NCI-H128 (cell line): ENCODE data around the gene PRDM16.

Source experiments
- DNase-seq: peaks from one replicate; lab custom pipeline; 2025; ENCODE audit not compliant: unreplicated experiment; lab: John Stamatoyannopoulos, UW

The PRDM16 gene

DNA sequence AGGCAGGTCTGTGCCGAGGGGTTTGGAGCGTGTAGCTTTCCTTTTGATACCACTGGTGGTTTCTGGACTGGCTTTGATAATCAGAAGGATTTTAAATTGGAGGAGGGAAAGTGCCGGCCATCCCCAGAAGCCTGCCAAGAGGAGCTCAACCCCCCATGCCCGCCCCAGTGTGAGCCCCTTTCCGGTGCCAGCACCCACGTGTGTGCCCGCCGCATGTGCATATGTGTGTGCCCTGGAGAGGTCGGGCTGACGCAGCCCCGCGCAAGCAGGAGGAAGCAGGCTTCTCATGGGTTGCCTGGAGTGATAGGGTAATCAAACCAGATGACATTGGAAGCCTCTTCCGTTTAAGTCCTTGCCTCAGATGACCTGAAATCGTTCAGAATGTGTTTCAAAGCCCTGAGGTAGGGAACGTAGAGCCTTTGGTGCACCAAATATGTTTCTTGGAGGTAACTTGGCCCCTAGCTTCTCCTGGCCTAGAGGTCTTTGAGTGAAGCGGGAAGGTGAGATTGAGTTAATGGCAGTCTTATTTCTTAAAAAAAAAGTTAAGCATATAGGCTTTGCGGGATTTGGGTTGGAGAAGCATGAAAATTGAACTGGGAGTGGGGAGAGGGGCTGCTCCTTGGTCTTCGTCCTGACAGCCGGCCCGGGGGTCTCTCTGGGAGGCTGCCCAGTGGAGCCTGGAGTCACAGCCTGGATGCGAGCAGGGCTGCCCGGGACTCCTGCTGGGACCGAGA is 351.4 kb downstream of the PRDM16 start:
- no peak for DNase-seq

DNA sequence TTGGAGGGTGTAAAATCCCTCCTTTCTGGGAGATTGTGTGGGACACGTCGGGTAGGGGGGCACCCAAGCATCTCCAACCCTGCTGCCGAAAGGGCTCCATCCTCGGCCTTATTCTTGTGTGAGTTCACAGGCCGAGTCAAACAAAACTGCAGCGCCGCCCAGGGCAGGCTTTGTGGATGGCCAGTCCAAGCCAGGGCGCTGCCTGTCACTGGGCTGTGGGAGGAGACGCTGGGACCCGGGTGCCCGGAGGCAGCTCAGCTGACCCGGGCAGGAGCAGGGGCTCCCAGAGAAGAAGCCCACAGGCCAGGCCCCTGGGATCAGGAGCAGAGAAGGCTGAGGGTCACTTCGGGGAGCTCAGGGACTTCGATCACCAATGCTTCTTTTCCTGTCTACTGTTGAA is 353.6 kb downstream of the PRDM16 start:
- no peak for DNase-seq

DNA sequence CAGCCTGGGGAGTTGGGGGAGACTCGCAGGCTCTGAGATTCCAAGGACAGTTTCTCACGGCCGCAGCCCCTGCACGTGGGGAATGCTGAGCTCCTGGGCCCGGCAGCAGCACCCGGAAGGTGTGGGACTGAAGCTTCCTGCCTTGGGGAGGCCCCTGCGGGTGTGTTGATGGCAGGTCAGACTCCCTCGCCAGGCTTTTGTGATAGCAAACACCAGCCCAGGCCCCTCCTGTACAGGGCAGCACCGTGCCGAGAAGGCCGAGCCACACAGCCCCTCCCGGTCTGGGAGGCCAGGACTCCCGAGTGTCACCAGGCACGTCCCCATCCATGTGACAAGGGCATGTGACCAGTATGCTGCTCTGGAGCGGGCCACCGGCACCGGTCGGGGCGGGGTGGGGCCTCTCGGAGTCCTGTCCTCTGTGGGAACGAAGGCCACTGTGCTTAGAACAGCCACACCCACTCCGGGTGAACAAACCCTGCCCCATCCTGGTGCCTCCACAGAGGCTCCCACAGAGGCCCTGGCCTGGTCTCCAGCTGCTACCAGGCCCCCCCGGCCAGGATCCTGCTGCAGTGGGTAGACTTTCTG is 354.3 kb downstream of the PRDM16 start:
- no peak for DNase-seq

GRCh38 chr1:3423896-3424611 is 355.1 kb downstream of the PRDM16 start:
- no peak for DNase-seq

DNA sequence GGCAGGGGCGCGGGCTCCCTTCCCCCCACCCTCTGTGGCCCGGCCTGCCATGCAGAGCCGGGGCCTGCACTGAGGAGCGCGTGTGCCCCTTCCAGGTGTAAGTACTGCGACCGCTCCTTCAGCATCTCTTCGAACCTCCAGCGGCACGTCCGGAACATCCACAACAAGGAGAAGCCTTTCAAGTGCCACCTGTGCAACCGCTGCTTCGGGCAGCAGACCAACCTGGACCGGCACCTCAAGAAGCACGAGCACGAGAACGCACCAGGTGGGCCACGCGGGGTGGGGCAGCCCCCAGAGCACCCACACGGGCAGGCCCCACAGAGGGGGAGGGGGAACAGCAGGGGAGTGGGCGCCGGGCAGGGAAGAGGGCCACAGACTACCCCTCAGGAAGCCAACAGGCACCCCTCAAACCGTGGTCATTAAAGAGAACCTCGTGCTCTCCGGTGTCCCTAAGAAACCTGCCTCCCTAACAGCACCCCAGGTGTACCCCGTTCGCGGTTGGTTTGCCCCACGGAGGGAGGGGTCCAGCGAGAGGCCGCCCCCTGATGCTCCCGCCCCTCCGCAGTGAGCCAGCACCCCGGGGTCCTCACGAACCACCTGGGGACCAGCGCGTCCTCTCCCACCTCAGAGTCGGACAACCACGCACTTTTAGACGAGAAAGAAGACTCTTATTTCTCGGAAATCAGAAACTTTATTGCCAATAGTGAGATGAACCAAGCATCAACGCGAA is 356.6 kb downstream of the PRDM16 start:
- no peak for DNase-seq

GRCh38 chr1:3426956-3427535 is 358.0 kb downstream of the PRDM16 start:
- no peak for DNase-seq

DNA sequence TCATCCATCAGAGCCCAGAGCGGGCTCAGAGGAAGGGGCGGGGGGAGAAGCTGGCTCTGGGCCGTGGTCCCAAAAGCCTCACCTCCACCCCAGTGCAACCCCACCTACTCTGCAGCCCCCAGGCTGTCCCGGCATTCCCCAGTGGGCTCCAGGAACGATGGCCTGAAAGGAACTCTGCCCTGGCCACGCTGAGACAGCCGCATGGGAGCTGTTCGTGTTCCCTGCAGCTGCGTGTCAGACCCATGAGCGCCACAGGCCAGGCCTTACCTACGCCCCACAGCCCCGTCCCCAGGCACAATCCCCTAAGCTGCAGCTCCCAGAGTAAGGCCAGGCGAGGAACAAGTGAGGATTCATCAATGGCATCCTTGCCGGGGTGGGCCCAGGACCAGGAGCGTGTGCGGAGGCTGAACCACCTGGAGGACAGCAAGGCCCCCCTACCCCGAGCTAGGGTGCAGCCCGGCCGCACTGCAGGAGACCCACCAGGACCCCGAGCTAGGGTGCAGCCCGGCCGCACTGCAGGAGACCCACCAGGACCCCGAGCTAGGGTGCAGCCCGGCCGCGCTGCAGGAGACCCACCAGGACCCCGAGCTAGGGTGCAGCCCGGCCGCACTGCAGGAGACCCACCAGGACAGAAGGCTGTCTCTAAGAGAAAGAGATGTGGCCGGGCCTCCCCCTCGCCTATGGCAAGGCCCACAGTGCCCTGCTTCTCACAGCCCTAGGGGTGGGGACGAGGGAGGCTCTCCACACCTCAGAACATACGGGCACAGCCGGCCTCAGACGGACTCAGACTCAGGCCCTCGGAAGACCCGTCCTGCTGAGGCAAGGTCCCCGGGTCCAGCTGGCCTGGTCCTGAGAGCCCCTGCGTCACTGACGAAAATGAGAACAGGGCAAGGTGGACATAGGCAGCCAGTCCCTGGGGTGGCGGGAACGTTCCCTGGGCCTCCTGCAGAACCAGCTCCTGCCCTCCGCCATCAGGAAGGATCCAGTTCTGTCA is 359.0 kb downstream of the PRDM16 start:
- DNase-seq: no peak

GRCh38 chr1:3428899-3429298 is 359.9 kb downstream of the PRDM16 start:
- no peak for DNase-seq

DNA sequence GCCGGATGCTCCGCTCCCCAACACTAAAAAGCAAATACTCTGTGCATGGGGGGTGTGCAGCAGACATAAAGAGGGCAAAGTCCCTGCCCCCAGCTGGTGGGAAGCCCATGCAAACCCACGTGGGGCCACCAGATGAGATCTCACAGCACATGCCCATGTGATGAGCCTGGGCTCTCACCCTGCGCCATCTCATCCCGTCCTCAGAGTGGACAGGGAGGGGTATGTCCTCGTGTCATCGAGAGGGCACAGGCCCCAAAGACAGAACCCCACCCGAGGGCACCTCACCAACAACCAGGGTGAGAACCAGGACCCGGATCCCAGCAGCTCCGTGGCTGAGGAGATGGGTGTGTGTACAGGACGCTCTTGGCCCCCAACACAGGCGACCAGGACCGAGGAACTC is 360.3 kb downstream of the PRDM16 start:
- DNase-seq: no peak

DNA sequence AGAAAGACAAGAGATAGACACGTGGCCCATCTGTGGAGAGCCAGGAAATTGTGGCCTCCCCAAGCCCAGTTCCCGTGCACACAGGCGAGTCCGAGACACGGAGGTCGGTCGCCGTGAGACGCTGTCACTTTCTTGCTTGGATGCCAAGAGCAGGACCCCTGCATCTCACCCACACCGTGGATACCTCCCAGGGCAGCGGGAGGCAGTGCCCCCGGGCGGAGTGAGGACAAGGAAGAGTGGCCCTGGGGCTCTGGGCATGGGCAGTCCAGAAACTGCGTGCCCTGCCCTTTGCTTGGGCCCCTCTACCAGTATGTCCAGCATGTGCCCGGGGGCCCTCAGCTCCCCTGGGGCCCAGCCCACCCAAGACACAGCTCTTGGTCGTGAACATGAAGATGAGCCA is 360.8 kb downstream of the PRDM16 start:
- no peak for DNase-seq

- no peak for DNase-seq
These were observed 361.4 kb downstream of the PRDM16 start for GRCh38 chr1:3430406-3430805.

- DNase-seq: no peak
These were observed 361.8 kb downstream of the PRDM16 start for GRCh38 chr1:3430820-3431219.

DNA sequence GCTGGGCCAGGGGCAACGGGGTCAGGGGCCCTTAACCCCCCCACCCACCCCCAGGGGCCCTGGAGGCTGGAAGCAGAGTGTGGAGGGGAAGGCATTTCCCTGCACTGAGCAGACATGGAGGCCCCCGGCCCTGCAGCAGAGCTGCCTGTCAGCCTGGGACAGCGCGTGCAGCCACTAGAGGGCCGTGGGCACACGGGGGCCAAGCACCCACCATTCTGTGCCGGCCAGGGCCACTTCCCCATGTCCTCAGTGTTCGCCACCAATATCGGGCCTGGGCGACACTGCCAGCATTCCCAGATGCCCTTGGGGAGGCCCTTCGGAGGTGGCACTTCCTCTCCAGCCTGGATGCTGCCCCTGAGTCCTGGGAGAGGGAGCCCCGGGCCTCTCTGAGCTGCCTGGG is 362.3 kb downstream of the PRDM16 start:
- no peak for DNase-seq

GRCh38 chr1:3431686-3432085 is 362.7 kb downstream of the PRDM16 start:
- no peak for DNase-seq

DNA sequence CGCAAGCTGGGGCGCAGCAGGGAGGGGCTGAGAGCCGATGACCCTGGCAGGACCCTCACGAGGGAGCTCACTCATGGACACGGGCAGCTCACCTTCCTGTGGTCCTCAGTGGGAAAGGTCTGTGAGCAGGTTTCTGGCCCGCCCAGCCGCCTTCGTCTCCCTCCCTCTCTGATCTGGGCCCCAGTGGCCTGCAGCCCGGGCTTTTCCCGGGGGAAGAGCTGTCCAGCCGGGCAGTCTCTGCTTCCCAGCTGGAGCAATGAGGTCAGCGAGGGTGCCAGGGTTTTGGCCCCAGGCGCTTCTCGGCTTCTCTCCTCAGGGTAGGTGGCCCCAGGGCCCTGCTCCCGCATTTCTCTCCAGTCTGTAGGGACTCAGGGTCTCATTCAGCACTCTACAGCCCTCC is 363.3 kb downstream of the PRDM16 start:
- no peak for DNase-seq

GRCh38 chr1:3433076-3433475 is 364.1 kb downstream of the PRDM16 start:
- no peak for DNase-seq

DNA sequence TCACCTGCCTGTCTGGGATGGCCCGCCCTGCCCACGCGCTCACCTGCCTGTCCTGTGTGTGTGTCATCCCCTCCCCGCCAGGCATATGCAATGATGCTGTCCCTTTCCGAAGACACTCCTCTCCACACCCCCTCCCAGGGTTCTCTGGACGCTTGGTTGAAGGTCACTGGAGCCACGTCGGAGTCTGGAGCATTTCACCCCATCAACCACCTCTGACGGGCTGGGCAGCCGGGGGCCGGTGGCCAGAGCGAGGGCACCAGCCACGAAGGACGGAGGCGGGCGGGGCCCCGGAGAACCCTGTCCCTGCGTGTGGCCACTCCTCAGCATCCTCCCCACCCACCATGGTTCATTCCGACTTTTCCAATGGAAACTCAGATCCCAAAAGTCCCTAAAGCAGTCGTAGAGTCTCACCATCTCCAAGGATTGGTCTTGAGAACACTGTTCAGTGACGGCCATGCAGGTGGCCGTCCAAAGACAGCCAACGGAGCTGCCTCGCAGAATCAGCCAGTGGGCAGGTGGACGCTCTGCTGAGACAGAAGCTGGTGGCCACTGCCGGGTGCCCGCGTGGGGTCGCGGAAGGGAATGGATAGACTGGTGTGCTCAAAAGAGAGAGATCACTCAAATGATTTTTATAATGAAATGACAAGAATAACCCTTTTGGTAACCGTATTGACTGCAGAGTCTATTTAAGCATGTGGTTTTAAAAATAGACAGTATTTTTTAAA is 364.8 kb downstream of the PRDM16 start:
- DNase-seq: no peak

- no peak for DNase-seq
These were observed 365.6 kb downstream of the PRDM16 start for GRCh38 chr1:3434406-3435110.

DNA sequence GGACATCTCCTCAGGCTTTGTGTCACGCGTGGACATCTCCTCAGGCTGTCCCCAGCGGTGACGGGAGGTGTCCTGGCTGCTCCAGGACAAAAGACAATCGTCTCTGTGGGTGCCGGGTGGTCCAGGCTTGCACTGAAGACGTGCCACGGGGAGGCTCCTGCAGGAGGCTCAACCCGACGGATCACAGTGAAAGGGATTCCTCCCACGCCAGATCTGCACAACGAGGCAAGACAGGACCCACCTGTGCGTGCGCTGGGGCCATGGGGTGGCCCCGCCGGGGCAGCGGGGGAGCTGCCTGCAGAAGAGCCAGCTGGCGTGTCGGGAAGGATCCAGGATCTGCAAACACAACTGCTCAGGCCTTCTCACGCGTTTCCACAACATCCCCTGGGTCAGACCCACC is 366.7 kb downstream of the PRDM16 start:
- no peak for DNase-seq
